Measurements from ENCODE around the gene FLT4.

FLT4 gene

GRCh38 chr5:180637962-180638680, 11.3 kb downstream of the FLT4 start:
- no peak overlapping the region for H3K4me3 ChIP-seq (ENCODE audit: low read depth, low read length)
- in situ Hi-C loops (cut with HindIII; ENCODE audit: low pct_ligation_motif_present, low sequenced_read_pairs) = no loop called here
- no peak for DNase-seq
- no peaks in the 10 kb centered on the region for H3K36me3 ChIP-seq (replicated peaks)
- TF ChIP-seq, protein P1, sequence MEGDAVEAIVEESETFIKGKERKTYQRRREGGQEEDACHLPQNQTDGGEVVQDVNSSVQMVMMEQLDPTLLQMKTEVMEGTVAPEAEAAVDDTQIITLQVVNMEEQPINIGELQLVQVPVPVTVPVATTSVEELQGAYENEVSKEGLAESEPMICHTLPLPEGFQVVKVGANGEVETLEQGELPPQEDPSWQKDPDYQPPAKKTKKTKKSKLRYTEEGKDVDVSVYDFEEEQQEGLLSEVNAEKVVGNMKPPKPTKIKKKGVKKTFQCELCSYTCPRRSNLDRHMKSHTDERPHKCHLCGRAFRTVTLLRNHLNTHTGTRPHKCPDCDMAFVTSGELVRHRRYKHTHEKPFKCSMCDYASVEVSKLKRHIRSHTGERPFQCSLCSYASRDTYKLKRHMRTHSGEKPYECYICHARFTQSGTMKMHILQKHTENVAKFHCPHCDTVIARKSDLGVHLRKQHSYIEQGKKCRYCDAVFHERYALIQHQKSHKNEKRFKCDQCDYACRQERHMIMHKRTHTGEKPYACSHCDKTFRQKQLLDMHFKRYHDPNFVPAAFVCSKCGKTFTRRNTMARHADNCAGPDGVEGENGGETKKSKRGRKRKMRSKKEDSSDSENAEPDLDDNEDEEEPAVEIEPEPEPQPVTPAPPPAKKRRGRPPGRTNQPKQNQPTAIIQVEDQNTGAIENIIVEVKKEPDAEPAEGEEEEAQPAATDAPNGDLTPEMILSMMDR (IDR thresholded peaks at IDR 0.05; ENCODE audit: low read depth, low read length, missing control alignments) = no peak
- H3K27me3 ChIP-seq (replicated peaks) = no peaks in the 10 kb centered on the region
- H3K27ac ChIP-seq = no peak overlapping the region

DNA sequence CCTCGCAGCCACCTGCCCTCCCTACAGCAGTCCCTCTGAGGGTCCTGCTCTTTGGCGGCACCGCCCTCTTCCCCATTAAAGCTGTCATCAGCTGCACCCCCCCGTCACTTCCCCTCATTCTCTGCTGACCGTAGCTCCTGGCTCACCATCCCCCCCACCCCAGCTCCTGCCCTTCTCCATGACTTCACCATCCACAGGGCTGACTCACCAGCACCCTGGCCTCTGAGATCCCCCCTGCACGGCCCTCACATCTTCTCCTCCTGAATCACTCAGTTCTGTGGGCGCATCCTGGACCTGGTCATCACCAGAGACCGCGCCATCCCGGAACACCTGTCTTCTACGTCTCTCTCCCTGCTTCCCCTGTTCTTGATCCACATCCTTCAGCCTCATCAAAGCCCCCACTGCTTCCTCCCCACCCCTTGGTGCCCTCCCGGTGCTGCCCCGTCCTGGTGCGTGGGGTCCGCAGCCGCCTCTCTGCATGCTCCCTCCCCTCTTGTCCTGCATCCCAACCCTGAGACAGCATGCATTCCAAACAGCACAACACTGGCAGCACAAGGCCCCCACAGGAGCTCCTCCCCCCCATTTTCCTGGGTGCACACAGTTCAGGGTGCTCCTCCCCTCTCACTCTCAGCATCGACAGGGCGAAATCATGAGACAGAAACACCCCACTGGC, 12.9 kb downstream of the FLT4 start:
- in situ Hi-C loops (cut with HindIII; ENCODE audit: low pct_ligation_motif_present, low sequenced_read_pairs) = no loop called here
- Histone ChIP-seq H3K27ac (no peak overlapping the region), H3K36me3 (replicated peaks) (no peaks in the 10 kb centered on the region), H3K27me3 (replicated peaks) (no peaks in the 10 kb centered on the region), H3K4me3 (ENCODE audit: low read depth, low read length) (no peak overlapping the region)
- peak; percentile 38 for DNase-seq
- TF ChIP-seq, protein P1 (IDR thresholded peaks at IDR 0.05; ENCODE audit: low read depth, low read length, missing control alignments) = no peak

DNA sequence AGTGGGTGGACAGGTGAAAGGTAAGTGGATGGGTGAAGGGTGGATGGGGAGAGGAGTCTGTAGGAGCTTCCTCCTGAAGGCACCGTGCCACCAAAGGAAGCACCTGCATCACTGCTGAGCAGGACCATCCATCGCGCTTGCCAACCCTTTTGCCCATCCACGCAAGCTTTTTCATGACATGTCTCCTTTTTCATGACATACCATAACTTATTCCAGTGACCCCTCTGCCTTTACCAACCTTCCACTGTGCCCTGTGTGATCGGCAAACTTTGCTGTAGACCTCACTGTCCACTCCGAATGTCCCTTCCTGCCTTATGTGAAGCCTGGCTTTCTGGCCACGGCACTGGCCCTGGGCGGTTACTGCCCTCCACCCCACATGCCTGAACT, 13.4 kb downstream of the FLT4 start:
- in situ Hi-C loops (cut with HindIII; ENCODE audit: low pct_ligation_motif_present, low sequenced_read_pairs) = no loop called here
- Histone ChIP-seq H3K27ac (no peak overlapping the region), H3K27me3 (replicated peaks) (no peaks in the 10 kb centered on the region), H3K4me3 (ENCODE audit: low read depth, low read length) (no peak overlapping the region), H3K36me3 (replicated peaks) (no peaks in the 10 kb centered on the region)
- no peak for DNase-seq
- TF ChIP-seq, protein P1 (IDR thresholded peaks at IDR 0.05; ENCODE audit: low read depth, low read length, missing control alignments) = no peak

DNA sequence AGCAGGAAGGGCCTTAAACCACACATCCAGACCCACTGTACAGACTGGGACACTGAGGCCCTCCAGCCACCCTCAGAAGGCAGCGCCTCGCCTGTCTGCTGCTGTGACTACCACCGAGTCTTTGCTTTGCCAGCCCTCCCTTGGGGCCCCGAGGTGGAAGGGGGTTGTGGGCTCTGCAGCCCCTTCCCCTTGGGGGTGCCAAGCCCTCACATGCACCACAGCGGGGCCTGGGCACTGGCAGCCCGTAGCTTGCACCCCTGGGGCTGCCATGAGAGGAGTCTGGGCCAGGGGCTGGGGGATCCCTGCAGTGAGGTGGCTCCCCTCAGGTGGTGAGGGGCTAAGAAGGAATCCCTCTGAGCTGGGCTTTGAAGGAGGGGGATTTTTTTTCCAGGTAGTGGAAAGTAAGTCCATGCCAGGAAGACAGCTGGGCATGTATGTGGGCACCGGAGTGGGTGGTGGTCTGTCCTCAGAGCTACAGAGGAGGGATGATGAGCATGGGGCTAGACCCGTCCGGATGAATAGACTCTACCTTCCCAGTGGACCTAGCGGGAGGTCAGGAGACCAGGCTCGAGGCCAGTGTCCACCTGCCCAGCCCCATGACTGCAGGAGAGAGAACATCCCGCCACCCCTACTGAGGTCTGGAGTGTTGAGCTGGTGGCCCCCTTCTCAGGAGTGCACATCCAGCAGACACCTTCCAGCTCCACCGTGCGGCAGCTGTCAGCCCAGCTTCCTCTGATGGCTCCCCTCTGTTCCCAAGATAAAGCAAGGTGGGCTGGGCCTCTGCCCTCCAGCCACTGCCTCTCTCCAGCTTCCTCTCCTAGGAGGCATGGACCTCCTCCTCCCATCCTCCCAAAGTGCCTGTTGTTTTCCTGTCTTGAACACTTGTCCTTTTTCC, 15.9 kb downstream of the FLT4 start:
- TF ChIP-seq, protein P1 (IDR thresholded peaks at IDR 0.05; ENCODE audit: low read depth, low read length, missing control alignments) = no peak
- in situ Hi-C loops (cut with HindIII; ENCODE audit: low pct_ligation_motif_present, low sequenced_read_pairs) = no loop called here
- Histone ChIP-seq H3K27me3 (replicated peaks) (no peaks in the 10 kb centered on the region), H3K4me3 (ENCODE audit: low read depth, low read length) (no peak overlapping the region), H3K27ac (no peak overlapping the region), H3K36me3 (replicated peaks) (no peaks in the 10 kb centered on the region)
- DNase-seq = no peak

DNA sequence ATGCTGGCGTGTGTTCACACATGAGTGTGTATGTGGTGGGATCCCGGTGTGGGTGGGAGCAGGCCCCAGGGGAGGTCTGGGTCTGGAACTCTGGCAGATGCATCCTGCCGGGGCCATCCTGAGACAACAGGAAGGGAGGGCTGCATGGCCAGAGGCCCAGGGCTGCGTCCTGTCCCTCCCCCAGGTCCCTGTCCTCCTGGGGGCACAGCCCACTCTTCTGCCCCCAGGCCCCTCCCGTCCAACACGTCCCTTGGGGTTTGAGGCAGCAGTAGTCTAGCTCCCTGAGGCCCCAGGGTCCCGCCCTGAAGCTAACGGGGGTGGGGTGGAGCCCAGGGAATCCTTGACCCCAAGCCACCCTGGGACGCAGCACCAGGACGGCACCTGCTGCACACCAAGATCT, 16.6 kb downstream of the FLT4 start:
- DNase-seq = no peak
- no peaks in the 10 kb centered on the region for H3K27me3 ChIP-seq (replicated peaks)
- TF ChIP-seq, protein P1 (IDR thresholded peaks at IDR 0.05; ENCODE audit: low read depth, low read length, missing control alignments) = no peak
- H3K36me3 ChIP-seq (replicated peaks) = no peaks in the 10 kb centered on the region
- in situ Hi-C loops (cut with HindIII; ENCODE audit: low pct_ligation_motif_present, low sequenced_read_pairs) = no loop called here
- no peak overlapping the region for H3K27ac ChIP-seq
- H3K4me3 ChIP-seq (ENCODE audit: low read depth, low read length) = no peak overlapping the region
